GM12892 (cell line): ENCODE results near the gene ATP2A1.
"Not testable (repeated sequence)": the region's sequence is repeated elsewhere in the genome, so short reads cannot be mapped to it uniquely, and the experiment has no call there.

Experiments
- DNase-seq: peaks from one replicate; pipeline ENCODE4 v3.0.0; 2011; ENCODE audit not compliant: insufficient read length
- FAIRE-seq: peaks from 2 replicates; lab custom pipeline; 2011; peaks lifted over from hg19 to GRCh38; lab: Jason Lieb, UNC
- POLR2A ChIP-seq: IDR thresholded peaks from 2 replicates; pipeline ENCODE4 v1.6.1; 2011; ENCODE audit warnings: low read depth, low read length, control low read depth
- POLR2AphosphoS5 ChIP-seq: IDR thresholded peaks from 2 replicates; pipeline ENCODE4 v1.6.1; 2011; ENCODE audit warnings: low read depth, low read length, control low read depth
- TAF1 ChIP-seq: IDR thresholded peaks from 2 replicates; pipeline ENCODE4 v1.6.1; 2011; ENCODE audit warnings: low read depth, mild to moderate bottlenecking, control low read depth, low read length, borderline replicate concordance

ATP2A1 gene

GRCh38 chr16:28875134-28876018, 2.9 kb upstream of the ATP2A1 start:
- TF ChIP-seq TAF1 = no peak
- TF ChIP-seq POLR2A = no peak
- no peak for TF ChIP-seq POLR2AphosphoS5
- no peak for DNase-seq
- no peak for FAIRE-seq

GRCh38 chr16:28876019-28876659, 2.1 kb upstream of the ATP2A1 start:
- no peak for TF ChIP-seq TAF1
- no peak for TF ChIP-seq POLR2AphosphoS5
- TF ChIP-seq POLR2A = 0 out of 2 replicates have a peak, but pooled peaks have one; percentile 21
- no peak for FAIRE-seq
- DNase-seq = no peak

GRCh38 chr16:28876973-28877654, 1.2 kb upstream of the ATP2A1 start:
- DNase-seq = no peak
- no peak for FAIRE-seq

GRCh38 chr16:28877655-28878000, 660 bp upstream of the ATP2A1 start:
- DNase-seq (no peak), FAIRE-seq (no peak)
- TF ChIP-seq POLR2A = no peak
- no peak for TF ChIP-seq POLR2AphosphoS5
- TF ChIP-seq TAF1 = no peak

More at GRCh38 chr16:28876973-28877654, 1.2 kb upstream of the ATP2A1 start:
- TF ChIP-seq TAF1 = no peak
- TF ChIP-seq POLR2AphosphoS5 = no peak
- TF ChIP-seq POLR2A = no peak

GRCh38 chr16:28879261-28879840, 1.1 kb downstream of the ATP2A1 start:
- TF ChIP-seq TAF1 = no peak
- TF ChIP-seq POLR2A = no peak
- no peak; the same call in 1 of the 2 replicates for TF ChIP-seq POLR2AphosphoS5
- peak; percentile 9 for FAIRE-seq
- DNase-seq = no peak

GRCh38 chr16:28879841-28880588, 1.7 kb downstream of the ATP2A1 start:
- DNase-seq (peak; percentile 100), FAIRE-seq (peak; percentile 94)
- TF ChIP-seq TAF1 (0 out of 2 replicates have a peak, but pooled peaks have one; percentile 7), POLR2AphosphoS5 (peak; percentile 51; the same call in 1 of the 2 replicates), POLR2A (peak; percentile 76)

GRCh38 chr16:28880589-28880915, 2.3 kb downstream of the ATP2A1 start:
- DNase-seq (no peak), FAIRE-seq (no peak)
- TF ChIP-seq TAF1 (no peak), POLR2A (no peak), POLR2AphosphoS5 (no peak)

GRCh38 chr16:28880955-28881354, 2.7 kb downstream of the ATP2A1 start:
- TF ChIP-seq POLR2A (no peak), TAF1 (no peak), POLR2AphosphoS5 (no peak)
- FAIRE-seq (no peak), DNase-seq (no peak)

GRCh38 chr16:28881565-28881964, 3.3 kb downstream of the ATP2A1 start:
- not testable (repeated sequence) for DNase-seq, FAIRE-seq

- no peak for FAIRE-seq
- TF ChIP-seq POLR2A (no peak), POLR2AphosphoS5 (no peak), TAF1 (no peak)
- no peak for DNase-seq
Observed at GRCh38 chr16:28882551-28883160, 4.4 kb downstream of the ATP2A1 start.
